CMK (cell line): Measurements from ENCODE around the gene RIMBP2.

Source experiments
- DNase-seq: peaks from one replicate; pipeline ENCODE4 v3.0.0-alpha.2; 2010; ENCODE audit warnings: low read depth

The RIMBP2 gene

GRCh38 chr12:130680451-130680990, 35.6 kb downstream of the RIMBP2 start:
- no peak for DNase-seq

GRCh38 chr12:130677957-130678558, 38.0 kb downstream of the RIMBP2 start:
- DNase-seq, result no peak

- no peak for DNase-seq
Measured at GRCh38 chr12:130675791-130676190, 40.3 kb downstream of the RIMBP2 start.

GRCh38 chr12:130675121-130675520, 41.0 kb downstream of the RIMBP2 start:
- DNase-seq, result no peak

GRCh38 chr12:130674676-130675075, 41.4 kb downstream of the RIMBP2 start:
- no peak for DNase-seq

GRCh38 chr12:130673036-130673705, 42.9 kb downstream of the RIMBP2 start:
- DNase-seq, result no peak

- no peak for DNase-seq
Measured at GRCh38 chr12:130672089-130672820, 43.8 kb downstream of the RIMBP2 start.

- DNase-seq, result no peak
Measured at GRCh38 chr12:130671556-130671955, 44.5 kb downstream of the RIMBP2 start.

GRCh38 chr12:130669797-130670196, 46.3 kb downstream of the RIMBP2 start:
- DNase-seq, result no peak

GRCh38 chr12:130669205-130669557, 46.9 kb downstream of the RIMBP2 start:
- DNase-seq, result peak; percentile 54

GRCh38 chr12:130668286-130669204, 47.6 kb downstream of the RIMBP2 start:
- no peak for DNase-seq

GRCh38 chr12:130667421-130667960, 48.6 kb downstream of the RIMBP2 start:
- DNase-seq, result no peak

GRCh38 chr12:130666645-130667044, 49.5 kb downstream of the RIMBP2 start:
- DNase-seq, result no peak

- DNase-seq, result no peak
Measured at GRCh38 chr12:130665753-130666152, 50.3 kb downstream of the RIMBP2 start.

- DNase-seq, result no peak
Measured at GRCh38 chr12:130664772-130665171, 51.3 kb downstream of the RIMBP2 start.

- no peak for DNase-seq
Measured at GRCh38 chr12:130664252-130664651, 51.8 kb downstream of the RIMBP2 start.

GRCh38 chr12:130663514-130663913, 52.6 kb downstream of the RIMBP2 start:
- DNase-seq, result no peak

GRCh38 chr12:130661486-130662255, 54.4 kb downstream of the RIMBP2 start:
- no peak for DNase-seq

GRCh38 chr12:130661059-130661458, 55.0 kb downstream of the RIMBP2 start:
- DNase-seq, result no peak

GRCh38 chr12:130658145-130658911, 57.8 kb downstream of the RIMBP2 start:
- no peak for DNase-seq
